ENCODE data around the gene IRS2. TPM values are rescaled to one million over a fixed set of nuclear protein-coding genes. Genes with fewer than 3 reads are reported as not detected.

The IRS2 gene
- polyA plus RNA-seq, 3 donors from 2014 or later, result 0.57 to 2.6 (median 2.5) TPM

DNA sequence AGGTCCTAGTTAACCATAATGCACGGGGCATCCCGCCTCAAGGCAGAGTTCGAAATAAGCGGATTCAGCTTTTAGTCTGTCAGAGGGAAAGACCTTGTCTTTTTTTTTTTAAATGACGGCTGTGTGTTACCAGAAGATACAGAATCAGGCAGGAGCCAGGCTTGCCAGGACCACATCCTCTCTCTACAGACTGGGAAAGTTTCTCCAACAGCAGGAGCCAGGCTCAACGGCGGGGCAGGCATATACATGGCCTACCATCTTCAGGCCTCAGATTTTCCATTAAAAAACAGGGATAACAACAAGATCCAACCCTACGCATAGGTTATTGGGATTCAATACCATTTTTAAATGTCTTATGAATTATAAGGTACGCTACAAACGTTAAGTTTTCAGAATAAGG is 17.8 kb downstream of the IRS2 start:
- H3K27me3 Mint-ChIP-seq (ENCODE audit: low read depth in 3 of 3), result peaks cover 6 to 13% (median 10%) of the 10 kb centered on the region in 3 donors
- H3K4me1 Mint-ChIP-seq, result peaks cover 8 to 12% of the 10 kb centered on the region in 2 donors
- H3K4me3 Mint-ChIP-seq, result no peak overlapping the region
- H3K27ac Mint-ChIP-seq, result peak overlapping the region in 1 of 6 donors; percentile 13
- no peak for DNase-seq
- H3K36me3 Mint-ChIP-seq, result peaks cover 0 to 12% (median 6%) of the 10 kb centered on the region in 3 donors
- H3K9me3 Mint-ChIP-seq, result no peaks in the 10 kb centered on the region

DNA sequence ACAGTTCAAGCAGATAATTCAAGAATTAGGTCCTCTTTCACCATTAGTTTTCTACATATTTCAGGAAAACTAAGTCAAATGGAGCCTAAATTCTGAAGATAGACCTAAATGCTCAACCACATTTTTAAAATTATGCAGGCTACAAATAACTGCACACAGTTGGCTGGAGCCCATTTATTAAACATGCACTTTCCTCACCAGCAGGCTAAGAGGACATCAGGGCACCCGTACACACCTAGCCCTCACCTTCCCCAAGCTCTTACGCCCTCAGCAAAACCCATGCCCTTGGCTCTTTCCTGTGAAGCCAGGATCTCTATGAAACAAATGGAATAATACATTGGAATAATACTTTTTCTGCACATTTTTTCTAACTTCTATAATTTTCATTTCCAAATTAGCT is 18.2 kb downstream of the IRS2 start:
- H3K4me1 Mint-ChIP-seq, result peaks cover 8 to 10% of the 10 kb centered on the region in 2 donors
- H3K4me3 Mint-ChIP-seq, result no peak overlapping the region

DNA sequence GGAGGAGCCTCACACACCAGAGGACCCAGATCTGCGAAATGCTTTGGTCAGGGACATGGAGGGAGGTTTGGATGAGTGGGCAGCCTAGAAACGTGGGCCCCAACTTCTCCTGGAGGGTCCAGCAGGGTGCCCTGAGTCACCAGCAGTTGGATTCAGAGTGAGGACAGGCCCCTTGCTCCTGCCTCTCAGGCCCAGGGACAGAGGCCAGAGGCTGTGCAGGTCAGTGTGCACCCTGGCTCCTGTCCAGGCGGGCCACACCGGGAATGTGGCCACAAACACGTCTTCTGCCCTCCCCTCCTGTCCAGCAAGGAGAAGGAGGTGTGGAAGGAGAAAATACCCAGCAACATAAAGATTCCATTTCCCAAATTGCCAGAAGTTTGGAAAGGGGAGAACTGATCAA is 19.4 kb downstream of the IRS2 start:
- H3K4me3 Mint-ChIP-seq, result no peak overlapping the region
- H3K36me3 Mint-ChIP-seq, result peaks cover 0 to 8% (median 3%) of the 10 kb centered on the region in 3 donors
- peaks cover 6 to 13% (median 7%) of the 10 kb centered on the region in 3 donors for H3K27me3 Mint-ChIP-seq (ENCODE audit: low read depth in 3 of 3)
- no peak overlapping the region for H3K27ac Mint-ChIP-seq
- H3K9me3 Mint-ChIP-seq, result no peaks in the 10 kb centered on the region
- DNase-seq, result no peak
- H3K4me1 Mint-ChIP-seq, result peaks cover 8 to 12% of the 10 kb centered on the region in 2 donors

More for the DNA sequence above, 18.2 kb downstream of the IRS2 start:
- Mint-ChIP-seq H3K27ac (no peak overlapping the region), H3K36me3 (peaks cover 0 to 8% (median 3%) of the 10 kb centered on the region in 3 donors), H3K27me3 (ENCODE audit: low read depth in 3 of 3) (peaks cover 6 to 13% (median 7%) of the 10 kb centered on the region in 3 donors), H3K9me3 (no peaks in the 10 kb centered on the region)
- no peak for DNase-seq

DNA sequence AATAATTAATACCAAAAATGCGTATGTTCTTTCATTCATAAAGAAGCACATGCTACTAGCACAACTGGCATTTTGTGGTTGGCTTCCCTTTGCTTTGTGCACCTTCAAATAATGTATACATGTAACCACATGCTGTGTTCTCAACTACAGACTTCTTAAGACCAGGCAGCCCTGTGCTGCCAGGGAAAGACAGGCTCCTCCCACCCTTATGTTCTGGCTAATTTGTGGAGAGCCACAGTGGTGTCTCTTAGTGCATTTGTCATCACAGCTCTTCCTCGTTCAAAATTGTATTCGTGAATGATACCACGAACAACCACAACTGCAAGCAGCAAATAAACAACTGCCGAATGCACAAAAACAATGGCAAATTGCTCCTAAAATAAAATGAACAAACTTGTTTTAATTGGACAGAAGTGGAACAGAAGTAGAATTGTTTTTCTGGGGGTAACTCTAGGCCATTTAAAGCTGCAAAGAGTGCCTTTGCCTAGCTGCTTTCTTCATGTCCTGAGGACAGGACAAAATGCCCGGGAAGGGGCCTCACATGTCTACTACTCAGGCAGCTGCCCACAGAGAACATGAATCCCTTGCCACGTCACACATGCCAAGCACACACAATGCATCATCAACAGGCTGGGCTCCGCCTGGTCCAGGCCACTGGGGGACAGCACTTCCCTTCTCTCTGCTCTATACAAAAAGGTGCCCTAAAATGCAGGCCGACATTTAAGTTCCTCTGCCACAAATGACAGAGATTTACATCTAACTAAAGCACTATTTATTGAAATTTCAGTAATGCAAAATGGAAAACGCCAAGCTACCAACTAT is 21.7 kb downstream of the IRS2 start:
- no peak for DNase-seq
- Mint-ChIP-seq H3K27me3 (ENCODE audit: low read depth in 3 of 3) (peaks cover 3 to 10% (median 7%) of the 10 kb centered on the region in 3 donors), H3K4me3 (peak overlapping the region in 1 of 5 donors; percentile 41), H3K27ac (peak overlapping the region in 2 of 6 donors; percentile 3 to 30), H3K4me1 (peaks cover 14 to 25% of the 10 kb centered on the region in 2 donors), H3K9me3 (no peaks in the 10 kb centered on the region), H3K36me3 (peaks cover 0 to 8% (median 3%) of the 10 kb centered on the region in 3 donors)

DNA sequence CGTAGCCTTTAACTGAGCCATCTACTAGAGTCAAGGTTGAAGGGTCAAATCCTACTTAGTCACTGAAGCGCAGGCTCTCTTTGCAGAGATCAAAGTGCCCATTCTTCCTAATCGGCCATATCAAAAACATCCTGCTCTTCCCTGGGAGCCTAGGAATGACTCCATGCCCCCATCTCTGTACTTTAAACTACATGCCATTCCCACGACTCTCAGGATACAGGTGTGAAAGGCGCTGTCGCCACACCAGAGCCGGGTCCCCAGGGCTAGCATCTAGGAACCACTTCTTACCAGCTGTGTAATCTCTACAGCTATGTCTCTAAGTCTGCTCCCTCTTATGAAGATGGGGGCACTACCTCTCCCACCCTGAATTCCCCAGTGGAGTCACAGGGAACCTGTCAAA is 22.3 kb downstream of the IRS2 start:
- Mint-ChIP-seq H3K27ac (no peak overlapping the region), H3K4me3 (no peak overlapping the region), H3K27me3 (ENCODE audit: low read depth in 3 of 3) (peaks cover 3 to 8% (median 6%) of the 10 kb centered on the region in 3 donors), H3K4me1 (peaks cover 21 to 31% of the 10 kb centered on the region in 2 donors), H3K36me3 (peaks cover 0 to 2% (median 0%) of the 10 kb centered on the region in 3 donors), H3K9me3 (no peaks in the 10 kb centered on the region)
- DNase-seq, result no peak

DNA sequence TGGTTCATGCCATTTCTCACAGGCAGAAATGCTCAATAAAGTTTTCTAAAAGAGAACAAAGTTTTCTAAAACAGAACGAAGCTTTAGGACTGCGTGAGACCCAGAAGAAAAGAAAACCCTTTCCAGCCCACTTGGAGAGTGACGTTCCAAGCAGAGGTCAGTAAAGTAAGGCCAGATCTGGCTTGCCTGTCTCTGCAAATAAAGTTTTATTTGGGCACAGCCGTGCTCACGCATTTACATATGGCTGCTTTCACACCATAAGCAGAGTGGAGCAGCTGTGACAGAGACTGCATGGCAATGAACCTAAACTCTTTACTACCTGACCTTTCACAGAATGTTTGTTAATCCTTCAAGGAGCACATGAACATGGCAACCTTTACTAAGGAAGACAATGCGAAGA is 23.6 kb downstream of the IRS2 start:
- Mint-ChIP-seq H3K4me3 (no peak overlapping the region), H3K27me3 (ENCODE audit: low read depth in 3 of 3) (peaks cover 0 to 12% (median 3%) of the 10 kb centered on the region in 3 donors), H3K9me3 (no peaks in the 10 kb centered on the region), H3K36me3 (no peaks in the 10 kb centered on the region), H3K27ac (no peak overlapping the region), H3K4me1 (peaks cover 29 to 43% of the 10 kb centered on the region in 2 donors)
- DNase-seq, result no peak

DNA sequence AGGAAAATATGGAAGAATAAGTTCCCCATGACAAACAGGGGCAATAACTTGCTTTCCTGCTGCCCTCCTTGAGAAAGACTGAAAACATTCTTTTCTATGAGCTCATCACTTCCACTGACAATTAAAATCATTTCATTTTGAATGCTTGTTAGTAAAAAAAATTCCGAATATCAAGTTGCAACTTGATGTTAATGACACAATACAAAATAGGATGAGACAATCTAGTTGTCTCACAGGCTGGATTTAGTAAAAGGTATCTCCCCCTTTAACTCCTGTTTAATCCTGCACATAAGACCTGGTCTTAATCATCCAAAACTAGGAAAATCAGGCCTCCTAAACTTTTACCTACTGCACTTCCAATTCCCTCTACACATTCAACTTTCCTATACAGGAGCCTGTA is 24.7 kb downstream of the IRS2 start:
- H3K4me1 Mint-ChIP-seq, result peaks cover 29 to 44% of the 10 kb centered on the region in 2 donors

DNA sequence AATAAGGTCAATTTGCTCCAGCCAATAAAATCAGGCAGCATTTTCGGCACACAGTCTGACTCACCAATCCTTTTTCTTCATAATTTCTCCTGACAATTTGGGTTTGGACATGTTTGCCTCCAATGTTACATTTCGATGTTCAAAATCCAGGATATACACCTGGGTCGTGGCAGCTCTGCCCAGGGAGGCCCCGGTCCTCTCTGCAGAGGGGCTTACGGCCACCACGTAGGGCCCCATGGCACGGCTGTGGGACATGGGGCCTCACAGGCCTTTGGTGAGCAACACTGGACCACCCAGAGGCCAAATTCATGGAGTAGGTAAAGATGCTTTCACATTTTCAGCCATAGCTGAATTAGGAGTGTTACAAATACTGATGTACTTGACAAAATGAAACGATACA is 25.4 kb downstream of the IRS2 start:
- no peak overlapping the region for H3K27ac Mint-ChIP-seq
- H3K4me1 Mint-ChIP-seq, result peaks cover 29 to 44% of the 10 kb centered on the region in 2 donors
- peaks cover 0 to 12% (median 3%) of the 10 kb centered on the region in 3 donors for H3K27me3 Mint-ChIP-seq (ENCODE audit: low read depth in 3 of 3)
- no peak for DNase-seq
- peaks cover 0 to 8% (median 2%) of the 10 kb centered on the region in 3 donors for H3K36me3 Mint-ChIP-seq
- no peaks in the 10 kb centered on the region for H3K9me3 Mint-ChIP-seq
- no peak overlapping the region for H3K4me3 Mint-ChIP-seq

More for the DNA sequence above, 24.7 kb downstream of the IRS2 start:
- Mint-ChIP-seq H3K27me3 (ENCODE audit: low read depth in 3 of 3) (peaks cover 0 to 13% (median 3%) of the 10 kb centered on the region in 3 donors), H3K9me3 (no peaks in the 10 kb centered on the region), H3K4me3 (no peak overlapping the region), H3K27ac (no peak overlapping the region), H3K36me3 (peaks cover 0 to 4% (median 0%) of the 10 kb centered on the region in 3 donors)
- DNase-seq, result no peak

DNA sequence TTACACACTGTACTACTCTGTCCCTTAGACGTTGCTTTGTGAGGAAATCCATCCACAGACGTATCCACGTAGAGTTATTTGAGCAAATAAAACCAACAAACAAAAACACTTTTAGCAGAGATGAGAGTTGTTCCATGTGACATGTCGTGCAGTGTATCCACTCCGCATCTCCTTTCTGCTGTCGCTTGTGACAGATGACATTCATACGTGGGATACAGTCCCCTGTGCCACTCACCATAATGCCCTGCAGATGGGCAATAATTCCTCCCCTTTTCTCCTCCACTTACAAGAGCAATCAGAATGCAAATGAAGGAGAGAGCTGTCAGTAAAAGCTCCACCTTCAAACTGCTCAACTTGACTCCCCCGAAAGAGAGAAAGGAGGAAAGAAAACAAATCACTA is 26.0 kb downstream of the IRS2 start:
- DNase-seq, result no peak
- peaks cover 29 to 44% of the 10 kb centered on the region in 2 donors for H3K4me1 Mint-ChIP-seq
- no peak overlapping the region for H3K27ac Mint-ChIP-seq
- no peak overlapping the region for H3K4me3 Mint-ChIP-seq
- no peaks in the 10 kb centered on the region for H3K9me3 Mint-ChIP-seq
- peaks cover 0 to 12% (median 3%) of the 10 kb centered on the region in 3 donors for H3K27me3 Mint-ChIP-seq (ENCODE audit: low read depth in 3 of 3)
- H3K36me3 Mint-ChIP-seq, result peaks cover 0 to 8% (median 4%) of the 10 kb centered on the region in 3 donors

DNA sequence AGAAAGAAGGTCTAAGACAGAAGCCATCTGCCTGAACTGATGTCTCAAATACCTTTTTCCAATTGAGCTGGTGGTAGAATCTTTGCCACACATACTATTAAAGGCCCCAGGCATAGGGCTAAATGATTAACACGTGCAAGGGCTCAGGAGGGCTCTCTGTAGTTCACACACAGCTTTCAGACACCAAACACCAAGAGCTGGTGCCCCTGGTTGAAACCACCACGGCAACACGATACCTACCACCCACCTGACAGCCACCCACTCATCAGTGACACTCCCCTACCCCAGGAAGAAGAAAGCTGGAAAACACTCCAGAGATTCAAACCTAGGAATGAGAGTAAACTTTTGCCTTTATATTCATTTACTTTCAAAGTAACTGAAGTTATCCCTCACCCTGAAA is 26.8 kb downstream of the IRS2 start:
- no peak for DNase-seq
- H3K9me3 Mint-ChIP-seq, result no peaks in the 10 kb centered on the region
- peaks cover 24 to 37% of the 10 kb centered on the region in 2 donors for H3K4me1 Mint-ChIP-seq
- H3K27me3 Mint-ChIP-seq (ENCODE audit: low read depth in 3 of 3), result peaks cover 0 to 12% (median 10%) of the 10 kb centered on the region in 3 donors
- peak overlapping the region in 1 of 6 donors; percentile 6 for H3K27ac Mint-ChIP-seq
- peaks cover 0 to 8% (median 4%) of the 10 kb centered on the region in 3 donors for H3K36me3 Mint-ChIP-seq
- no peak overlapping the region for H3K4me3 Mint-ChIP-seq

DNA sequence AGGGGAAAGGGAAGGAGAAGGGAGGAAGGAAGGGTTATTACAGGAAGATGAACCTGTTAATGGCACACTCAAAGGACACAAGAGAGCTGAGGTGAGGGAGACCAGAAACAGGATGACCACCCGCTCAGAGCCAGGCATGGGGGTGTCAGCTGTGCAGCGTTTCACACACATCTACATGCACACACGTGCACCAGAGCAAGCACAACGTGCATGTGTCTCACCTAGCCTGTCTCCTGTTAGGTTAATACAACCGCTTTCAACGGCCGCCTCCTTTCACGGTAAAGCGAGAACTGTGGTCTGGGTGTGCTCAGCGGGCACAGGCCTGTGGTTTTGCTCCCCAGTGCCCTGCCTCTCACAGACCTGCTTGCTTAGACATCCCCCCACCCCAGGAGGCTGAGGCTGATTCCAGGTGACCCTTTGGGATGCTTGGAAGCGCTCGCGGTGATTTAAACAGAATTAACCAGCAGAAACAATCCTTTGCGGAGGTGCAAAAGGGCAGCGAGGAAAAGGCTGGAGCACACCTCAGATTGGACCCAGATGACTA is 27.4 kb downstream of the IRS2 start:
- DNase-seq, result peak in 1 of 3 donors; percentile 17
- Mint-ChIP-seq H3K4me1 (peaks cover 21 to 34% of the 10 kb centered on the region in 2 donors), H3K27me3 (ENCODE audit: low read depth in 3 of 3) (peaks cover 0 to 11% (median 8%) of the 10 kb centered on the region in 3 donors), H3K27ac (no peak overlapping the region), H3K4me3 (peak overlapping the region in 1 of 5 donors; percentile 36), H3K9me3 (no peaks in the 10 kb centered on the region), H3K36me3 (peaks cover 0 to 12% (median 7%) of the 10 kb centered on the region in 3 donors)

DNA sequence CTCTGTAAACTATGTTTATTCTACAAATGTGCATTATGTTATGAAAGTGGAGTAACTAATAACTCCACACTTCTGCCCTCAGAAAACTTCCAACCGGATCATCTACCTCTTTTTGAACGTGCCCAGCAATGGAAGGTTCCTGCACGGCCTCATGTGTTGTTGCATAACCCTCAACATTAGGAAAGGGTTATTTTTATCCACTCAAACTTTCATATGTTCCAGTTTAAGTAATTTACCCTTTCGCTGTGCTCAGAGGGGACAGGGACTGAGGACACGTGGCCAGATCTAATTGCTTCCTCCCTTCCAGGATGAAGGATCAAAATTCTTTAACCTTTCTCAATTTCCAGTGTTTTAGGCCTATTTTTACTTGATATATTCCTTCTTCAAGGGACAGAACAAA is 29.6 kb downstream of the IRS2 start:
- peaks cover 8 to 23% (median 12%) of the 10 kb centered on the region in 3 donors for H3K36me3 Mint-ChIP-seq
- DNase-seq, result no peak
- peaks cover 21 to 29% of the 10 kb centered on the region in 2 donors for H3K4me1 Mint-ChIP-seq
- no peak overlapping the region for H3K27ac Mint-ChIP-seq
- no peaks in the 10 kb centered on the region for H3K9me3 Mint-ChIP-seq
- no peak overlapping the region for H3K4me3 Mint-ChIP-seq
- H3K27me3 Mint-ChIP-seq (ENCODE audit: low read depth in 3 of 3), result peaks cover 2 to 11% (median 9%) of the 10 kb centered on the region in 3 donors

DNA sequence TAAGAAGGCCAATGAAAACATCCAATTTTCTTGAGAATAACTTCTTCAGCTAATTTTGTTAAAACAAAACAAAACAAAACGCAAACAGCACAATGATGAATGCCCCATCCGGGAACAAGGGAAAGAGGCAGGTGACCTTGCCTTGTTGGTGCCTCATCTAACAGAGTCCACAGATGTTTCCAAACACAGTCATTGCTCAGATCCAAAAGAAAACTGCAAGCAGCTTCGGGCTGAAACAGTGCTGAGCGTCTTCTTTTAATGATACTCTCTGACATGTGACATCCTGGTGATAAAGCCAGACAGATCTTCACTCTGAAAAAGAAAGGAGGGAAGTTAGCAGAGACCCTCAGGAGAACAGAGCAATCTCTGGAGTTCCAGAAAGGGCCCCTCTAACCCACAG is 30.4 kb downstream of the IRS2 start:
- peaks cover 2 to 11% (median 9%) of the 10 kb centered on the region in 3 donors for H3K27me3 Mint-ChIP-seq (ENCODE audit: low read depth in 3 of 3)
- peaks cover 8 to 29% (median 12%) of the 10 kb centered on the region in 3 donors for H3K36me3 Mint-ChIP-seq
- DNase-seq, result no peak
- H3K9me3 Mint-ChIP-seq, result no peaks in the 10 kb centered on the region
- H3K4me1 Mint-ChIP-seq, result peaks cover 20 to 28% of the 10 kb centered on the region in 2 donors
- H3K4me3 Mint-ChIP-seq, result no peak overlapping the region
- H3K27ac Mint-ChIP-seq, result no peak overlapping the region

DNA sequence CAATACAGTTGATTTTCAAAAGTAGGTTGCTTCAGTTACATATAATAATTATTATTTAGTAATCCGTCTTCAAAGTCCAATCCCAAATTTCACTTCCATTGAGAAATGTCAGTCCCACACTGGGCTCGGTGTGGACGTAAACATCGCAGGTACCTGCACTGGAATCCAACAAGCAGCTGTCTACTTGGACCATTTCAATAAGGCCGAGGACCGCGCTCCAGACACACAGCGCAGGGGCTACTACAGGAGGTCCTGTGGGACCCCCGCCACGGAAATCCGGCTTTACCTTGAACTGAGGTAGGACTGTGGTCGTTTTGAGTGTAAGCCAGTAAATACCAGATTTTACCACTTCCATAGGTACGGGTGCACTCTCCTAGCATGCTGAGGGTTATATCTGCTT is 30.8 kb downstream of the IRS2 start:
- Mint-ChIP-seq H3K9me3 (no peaks in the 10 kb centered on the region), H3K27ac (no peak overlapping the region), H3K27me3 (ENCODE audit: low read depth in 3 of 3) (peaks cover 2 to 9% (median 9%) of the 10 kb centered on the region in 3 donors), H3K4me1 (peaks cover 20 to 28% of the 10 kb centered on the region in 2 donors), H3K36me3 (peaks cover 8 to 31% (median 12%) of the 10 kb centered on the region in 3 donors), H3K4me3 (no peak overlapping the region)
- no peak for DNase-seq

Measured in immature natural killer cell (primary cell).